ENCODE results near the gene TXNDC5.

Gene TXNDC5

DNA sequence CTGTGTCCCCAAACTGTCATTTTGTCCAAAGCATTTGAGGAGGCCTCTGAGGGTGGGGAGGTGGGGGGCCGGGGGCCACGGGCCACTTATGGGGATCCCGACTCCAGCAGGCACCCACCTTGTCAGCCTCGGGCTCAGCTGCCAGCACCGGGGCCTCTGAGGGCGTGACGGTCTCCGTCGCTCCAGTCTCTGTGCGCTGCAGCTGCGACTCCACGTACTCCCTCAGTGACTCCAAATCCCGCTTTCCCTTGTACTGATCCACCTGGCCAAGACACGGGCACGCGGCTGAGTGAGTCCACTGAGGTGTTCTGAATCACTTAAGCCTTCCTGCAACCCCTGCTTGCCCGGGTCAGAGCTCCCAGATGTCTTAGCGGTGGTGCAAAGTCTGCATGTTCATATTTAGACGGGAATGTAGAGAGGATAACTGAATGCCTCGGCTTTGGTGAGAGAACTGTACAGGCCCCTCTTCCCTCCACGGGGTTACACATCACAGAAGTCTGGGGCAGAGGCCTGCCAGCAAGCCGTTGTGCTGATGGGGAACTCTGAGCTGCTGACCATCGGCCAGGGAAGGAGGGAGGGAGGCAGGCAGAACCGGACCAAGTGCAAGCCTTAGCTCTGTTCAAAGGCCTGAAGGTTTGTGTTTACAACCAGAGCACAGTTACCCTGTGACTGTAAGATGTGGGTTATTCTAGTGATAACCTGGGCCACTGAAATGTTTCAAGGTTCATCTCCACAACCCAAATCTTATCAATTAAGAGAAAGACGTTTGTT is 21.8 kb downstream of the TXNDC5 start:
- no peaks in the 10 kb centered on the region for H3K9me3 ChIP-seq
- H3K4me1 ChIP-seq: no peaks in the 10 kb centered on the region
- intact Hi-C loops (cut with DNase I; ENCODE audit: low total_unique reads): no loop called here
- no peaks in the 10 kb centered on the region for H3K27me3 ChIP-seq
- H3K36me3 ChIP-seq: peaks cover 72 to 99% (median 94%) of the 10 kb centered on the region in 3 donors
- no peak overlapping the region for H3K4me3 ChIP-seq
- no peak for DNase-seq
- TF ChIP-seq, protein P1, sequence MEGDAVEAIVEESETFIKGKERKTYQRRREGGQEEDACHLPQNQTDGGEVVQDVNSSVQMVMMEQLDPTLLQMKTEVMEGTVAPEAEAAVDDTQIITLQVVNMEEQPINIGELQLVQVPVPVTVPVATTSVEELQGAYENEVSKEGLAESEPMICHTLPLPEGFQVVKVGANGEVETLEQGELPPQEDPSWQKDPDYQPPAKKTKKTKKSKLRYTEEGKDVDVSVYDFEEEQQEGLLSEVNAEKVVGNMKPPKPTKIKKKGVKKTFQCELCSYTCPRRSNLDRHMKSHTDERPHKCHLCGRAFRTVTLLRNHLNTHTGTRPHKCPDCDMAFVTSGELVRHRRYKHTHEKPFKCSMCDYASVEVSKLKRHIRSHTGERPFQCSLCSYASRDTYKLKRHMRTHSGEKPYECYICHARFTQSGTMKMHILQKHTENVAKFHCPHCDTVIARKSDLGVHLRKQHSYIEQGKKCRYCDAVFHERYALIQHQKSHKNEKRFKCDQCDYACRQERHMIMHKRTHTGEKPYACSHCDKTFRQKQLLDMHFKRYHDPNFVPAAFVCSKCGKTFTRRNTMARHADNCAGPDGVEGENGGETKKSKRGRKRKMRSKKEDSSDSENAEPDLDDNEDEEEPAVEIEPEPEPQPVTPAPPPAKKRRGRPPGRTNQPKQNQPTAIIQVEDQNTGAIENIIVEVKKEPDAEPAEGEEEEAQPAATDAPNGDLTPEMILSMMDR (IDR thresholded peaks at IDR 0.05): no peak
- H3K27ac ChIP-seq: no peak overlapping the region

- intact Hi-C loops (cut with DNase I; ENCODE audit: low total_unique reads): no loop called here
- no peaks in the 10 kb centered on the region for H3K4me1 ChIP-seq
- H3K27me3 ChIP-seq: no peaks in the 10 kb centered on the region
- no peaks in the 10 kb centered on the region for H3K9me3 ChIP-seq
- DNase-seq: no peak
- no peak overlapping the region for H3K27ac ChIP-seq
- TF ChIP-seq, protein P1 (IDR thresholded peaks at IDR 0.05): no peak
- no peak overlapping the region for H3K4me3 ChIP-seq
- H3K36me3 ChIP-seq: peaks cover 76 to 99% (median 94%) of the 10 kb centered on the region in 3 donors
Measured at GRCh38 chr6:7887278-7887991, 23.2 kb downstream of the TXNDC5 start.

DNA sequence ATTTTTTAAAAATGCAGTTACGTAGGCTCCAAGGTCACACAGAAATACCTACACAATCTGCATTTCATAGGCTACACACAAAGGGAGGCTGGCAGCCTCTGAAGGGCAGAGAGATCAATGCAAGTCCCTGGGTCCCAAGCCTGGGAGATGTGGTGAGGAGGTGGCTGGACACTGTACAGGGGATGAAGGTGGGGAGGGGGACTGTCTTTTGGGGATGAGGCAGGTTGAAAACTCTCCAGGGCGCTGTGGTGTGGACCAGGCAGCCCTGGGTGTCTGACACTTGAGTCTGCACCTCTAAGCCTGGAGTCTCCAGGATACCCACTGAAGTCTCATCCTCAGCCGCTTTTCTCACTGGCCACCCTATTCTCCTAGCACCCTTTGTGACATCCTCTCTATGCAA is 24.5 kb downstream of the TXNDC5 start:
- H3K4me1 ChIP-seq: no peaks in the 10 kb centered on the region
- DNase-seq: no peak
- no peak overlapping the region for H3K4me3 ChIP-seq
- TF ChIP-seq, protein P1 (IDR thresholded peaks at IDR 0.05): no peak
- no peaks in the 10 kb centered on the region for H3K9me3 ChIP-seq
- no peak overlapping the region for H3K27ac ChIP-seq
- H3K36me3 ChIP-seq: peaks cover 87 to 99% (median 96%) of the 10 kb centered on the region in 3 donors
- intact Hi-C loops (cut with DNase I; ENCODE audit: low total_unique reads): no loop called here
- no peaks in the 10 kb centered on the region for H3K27me3 ChIP-seq

DNA sequence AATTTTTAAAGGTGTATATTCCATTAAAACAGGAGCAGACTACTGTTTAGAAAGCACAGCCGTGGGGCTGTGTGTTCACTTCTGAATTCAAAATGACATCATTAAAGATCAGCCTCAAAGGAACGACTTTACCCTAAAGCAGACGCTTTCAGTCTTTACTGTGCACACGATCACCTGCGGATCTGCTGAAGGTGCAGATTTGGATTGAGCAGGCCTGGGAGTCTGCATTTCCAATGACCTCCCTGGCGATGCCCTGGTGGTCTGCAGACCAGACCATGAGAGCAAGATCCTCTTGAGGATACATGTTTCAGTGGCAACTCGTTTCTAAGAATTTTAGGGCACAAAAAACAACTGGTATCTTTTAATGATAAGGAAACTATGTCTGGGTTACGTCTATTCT is 27.2 kb downstream of the TXNDC5 start:
- Histone ChIP-seq H3K4me3 (no peak overlapping the region), H3K9me3 (no peaks in the 10 kb centered on the region), H3K4me1 (no peaks in the 10 kb centered on the region), H3K27me3 (no peaks in the 10 kb centered on the region), H3K36me3 (peaks cover 69 to 97% (median 88%) of the 10 kb centered on the region in 3 donors), H3K27ac (no peak overlapping the region)
- TF ChIP-seq, protein P1 (IDR thresholded peaks at IDR 0.05): no peak
- intact Hi-C loops (cut with DNase I; ENCODE audit: low total_unique reads): no loop called here
- no peak for DNase-seq

GRCh38 chr6:7882505-7883257 is 27.9 kb downstream of the TXNDC5 start:
- TF ChIP-seq, protein P1 (IDR thresholded peaks at IDR 0.05): no peak
- Histone ChIP-seq H3K4me1 (no peaks in the 10 kb centered on the region), H3K36me3 (peaks cover 63 to 90% (median 81%) of the 10 kb centered on the region in 3 donors), H3K4me3 (no peak overlapping the region), H3K27ac (no peak overlapping the region), H3K9me3 (no peaks in the 10 kb centered on the region), H3K27me3 (no peaks in the 10 kb centered on the region)
- no peak for DNase-seq
- intact Hi-C loops (cut with DNase I; ENCODE audit: low total_unique reads): no loop called here
